ENCODE results near the gene APLN. TPM values are rescaled to one million over a fixed set of nuclear protein-coding genes. Genes with fewer than 3 reads are reported as not detected.

APLN gene
- total RNA-seq: 1 to 10 TPM; 3.5 TPM

DNA sequence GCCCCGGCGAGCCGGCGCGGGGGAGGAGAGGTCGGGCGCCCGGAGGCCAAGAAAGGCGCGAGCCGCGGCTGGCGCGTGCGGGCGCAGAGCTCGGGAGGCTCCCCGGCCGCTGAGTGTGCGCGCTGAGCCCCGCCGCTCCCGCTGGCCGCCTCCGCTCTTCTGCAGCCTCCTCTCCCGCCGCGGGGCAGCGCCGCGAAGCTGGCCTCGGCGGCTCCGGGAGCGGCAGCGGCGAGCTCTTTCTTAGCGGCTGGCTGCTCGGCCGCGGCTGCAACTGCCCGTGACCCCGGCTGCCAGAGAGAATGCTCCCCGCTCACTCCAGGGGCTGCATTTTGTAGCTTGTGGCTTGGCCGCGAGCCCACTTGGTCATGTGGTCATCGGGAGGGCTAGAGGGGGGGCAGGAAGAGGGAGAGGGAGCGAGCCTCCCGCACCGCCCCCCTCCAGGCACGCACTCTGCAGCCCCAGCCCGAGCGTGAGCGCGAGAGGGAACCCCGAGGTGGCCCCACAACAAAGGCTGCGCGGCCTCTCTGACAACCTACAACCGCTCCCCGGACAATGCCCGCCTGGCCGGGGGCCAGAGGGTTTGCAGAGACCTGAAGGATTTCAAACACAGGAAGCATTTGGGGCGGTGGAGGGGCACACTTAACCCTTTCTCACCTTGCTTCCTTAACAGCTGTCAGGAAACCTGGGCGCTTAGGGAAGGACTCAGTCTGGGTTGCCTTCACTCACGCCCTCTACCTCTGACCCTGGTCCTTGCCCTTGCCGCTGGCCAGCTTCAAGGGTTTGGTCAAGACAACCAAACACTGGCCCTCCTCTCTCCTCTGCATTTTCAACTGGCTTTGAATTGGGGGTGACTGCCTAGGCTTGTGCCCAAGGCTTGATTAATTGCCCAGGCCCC lies at the start of gene APLN:
TSS of gene APLN (minus strand) at position 305 of the 895 bp plus-strand sequence. CDS start 326 bp downstream, outside the sequence.
- Mint-ChIP-seq H3K4me1 (ENCODE audit: low read depth) (peaks cover 3% of the 10 kb centered on the region), H3K9me3 (no peaks in the 10 kb centered on the region), H3K4me3 (peak within 1 kb of the TSS; percentile 66), H3K27ac (no peak within 1 kb of the TSS), H3K27me3 (peaks cover 10% of the 10 kb centered on the region), H3K36me3 (ENCODE audit: low read depth) (no peaks in the 10 kb centered on the region)
- POLR2A ChIA-PET: interaction anchor here (0.8 to 1.4 kb wide), 2 partner anchors 23 to 276 kb away, joined by 4 read pairs; no protein-coding TSS in a partner anchor
- DNase-seq: peak; percentile 16
- ATAC-seq: peak; percentile 45
- TF ChIP-seq, protein P1, sequence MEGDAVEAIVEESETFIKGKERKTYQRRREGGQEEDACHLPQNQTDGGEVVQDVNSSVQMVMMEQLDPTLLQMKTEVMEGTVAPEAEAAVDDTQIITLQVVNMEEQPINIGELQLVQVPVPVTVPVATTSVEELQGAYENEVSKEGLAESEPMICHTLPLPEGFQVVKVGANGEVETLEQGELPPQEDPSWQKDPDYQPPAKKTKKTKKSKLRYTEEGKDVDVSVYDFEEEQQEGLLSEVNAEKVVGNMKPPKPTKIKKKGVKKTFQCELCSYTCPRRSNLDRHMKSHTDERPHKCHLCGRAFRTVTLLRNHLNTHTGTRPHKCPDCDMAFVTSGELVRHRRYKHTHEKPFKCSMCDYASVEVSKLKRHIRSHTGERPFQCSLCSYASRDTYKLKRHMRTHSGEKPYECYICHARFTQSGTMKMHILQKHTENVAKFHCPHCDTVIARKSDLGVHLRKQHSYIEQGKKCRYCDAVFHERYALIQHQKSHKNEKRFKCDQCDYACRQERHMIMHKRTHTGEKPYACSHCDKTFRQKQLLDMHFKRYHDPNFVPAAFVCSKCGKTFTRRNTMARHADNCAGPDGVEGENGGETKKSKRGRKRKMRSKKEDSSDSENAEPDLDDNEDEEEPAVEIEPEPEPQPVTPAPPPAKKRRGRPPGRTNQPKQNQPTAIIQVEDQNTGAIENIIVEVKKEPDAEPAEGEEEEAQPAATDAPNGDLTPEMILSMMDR (IDR thresholded peaks at IDR 0.05): no peak
- intact Hi-C loops (cut with micrococcal nuclease): loop anchor here (5.0 kb wide), 1 partner anchor 167 kb away; no protein-coding TSS in a partner anchor
- CTCF ChIA-PET: interaction anchor here (0.7 to 2.8 kb wide), 9 partner anchors 12 to 168 kb away, joined by 3 to 22 read pairs (median 3); no protein-coding TSS in a partner anchor

- H3K4me1 Mint-ChIP-seq (ENCODE audit: low read depth): no peaks in the 10 kb centered on the region
- DNase-seq (no peak), ATAC-seq (no peak)
- intact Hi-C loops (cut with micrococcal nuclease): no loop called here
- H3K27me3 Mint-ChIP-seq: no peaks in the 10 kb centered on the region
- no peak overlapping the region for H3K27ac Mint-ChIP-seq
- no peak overlapping the region for H3K4me3 Mint-ChIP-seq
- POLR2A ChIA-PET: no interaction called here
- H3K36me3 Mint-ChIP-seq (ENCODE audit: low read depth): no peaks in the 10 kb centered on the region
- no peaks in the 10 kb centered on the region for H3K9me3 Mint-ChIP-seq
- CTCF ChIA-PET: no interaction called here
- TF ChIP-seq, protein P1 (IDR thresholded peaks at IDR 0.05): no peak
These were observed 49.7 kb upstream of the APLN start for GRCh38 chrX:129704491-129704890.

- no peaks in the 10 kb centered on the region for H3K9me3 Mint-ChIP-seq
- H3K27me3 Mint-ChIP-seq: no peaks in the 10 kb centered on the region
- POLR2A ChIA-PET: interaction anchor here (0.6 to 1.2 kb wide), 2 partner anchors 21 to 85 kb away, joined by 3 read pairs; no protein-coding TSS in a partner anchor
- DNase-seq (no peak), ATAC-seq (no peak)
- intact Hi-C loops (cut with micrococcal nuclease): no loop called here
- H3K27ac Mint-ChIP-seq: no peak overlapping the region
- no peaks in the 10 kb centered on the region for H3K36me3 Mint-ChIP-seq (ENCODE audit: low read depth)
- TF ChIP-seq, protein P1 (IDR thresholded peaks at IDR 0.05): no peak
- CTCF ChIA-PET: interaction anchor here (1.1 kb wide), 1 partner anchor 24 kb away, joined by 3 read pairs; no protein-coding TSS in a partner anchor
- no peak overlapping the region for H3K4me3 Mint-ChIP-seq
- no peaks in the 10 kb centered on the region for H3K4me1 Mint-ChIP-seq (ENCODE audit: low read depth)
These were observed 46.9 kb upstream of the APLN start for GRCh38 chrX:129701624-129702069.

DNA sequence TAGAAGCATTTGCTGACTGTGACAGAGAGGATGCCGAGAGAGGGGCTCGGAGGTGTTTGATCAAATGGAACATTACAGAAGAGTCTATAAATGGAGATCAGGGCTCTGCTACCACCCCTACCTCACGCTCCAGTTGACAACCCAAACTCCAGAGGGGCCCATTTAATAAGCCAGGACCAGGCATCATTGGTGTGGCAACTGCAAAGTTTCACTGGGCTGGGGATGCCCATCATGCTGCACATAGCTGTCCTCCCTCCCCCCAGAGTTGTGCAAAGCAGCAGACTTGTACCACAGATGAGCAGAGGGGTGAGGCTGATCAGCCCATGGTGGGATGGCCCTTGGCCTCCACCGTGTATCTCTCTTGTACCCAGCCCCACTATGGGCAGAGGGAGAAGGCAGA lies 45.8 kb upstream of the APLN start:
- no peaks in the 10 kb centered on the region for H3K27me3 Mint-ChIP-seq
- H3K4me1 Mint-ChIP-seq (ENCODE audit: low read depth): no peaks in the 10 kb centered on the region
- ChIA-PET POLR2A (no interaction called here), CTCF (no interaction called here)
- ATAC-seq: no peak
- no peaks in the 10 kb centered on the region for H3K36me3 Mint-ChIP-seq (ENCODE audit: low read depth)
- TF ChIP-seq, protein P1 (IDR thresholded peaks at IDR 0.05): no peak
- no peak overlapping the region for H3K4me3 Mint-ChIP-seq
- no peaks in the 10 kb centered on the region for H3K9me3 Mint-ChIP-seq
- H3K27ac Mint-ChIP-seq: no peak overlapping the region
- intact Hi-C loops (cut with micrococcal nuclease): no loop called here
- DNase-seq: no peak

DNA sequence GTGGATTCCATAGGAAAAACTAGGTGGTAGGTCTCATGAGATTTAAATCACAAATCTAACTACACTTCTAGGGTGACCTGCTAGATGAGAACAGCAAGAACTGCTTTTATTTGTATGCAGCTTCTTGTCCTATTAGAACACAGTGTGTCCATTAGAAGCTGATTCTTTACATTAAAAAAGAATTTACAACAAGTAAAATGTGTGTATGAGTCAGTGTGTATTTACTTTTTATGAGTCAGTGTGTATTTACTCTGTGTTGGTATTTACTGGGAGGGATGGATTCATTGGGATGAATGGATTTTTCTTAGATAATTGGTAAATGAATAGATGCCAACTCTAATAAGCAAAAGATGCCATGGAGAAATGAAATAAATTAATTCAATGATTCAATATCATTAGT lies 43.4 kb upstream of the APLN start:
- no peaks in the 10 kb centered on the region for H3K27me3 Mint-ChIP-seq
- CTCF ChIA-PET: no interaction called here
- H3K4me3 Mint-ChIP-seq: no peak overlapping the region
- POLR2A ChIA-PET: no interaction called here
- H3K4me1 Mint-ChIP-seq (ENCODE audit: low read depth): no peaks in the 10 kb centered on the region
- DNase-seq: no peak
- no peak overlapping the region for H3K27ac Mint-ChIP-seq
- intact Hi-C loops (cut with micrococcal nuclease): no loop called here
- TF ChIP-seq, protein P1 (IDR thresholded peaks at IDR 0.05): no peak
- ATAC-seq: no peak
- no peaks in the 10 kb centered on the region for H3K9me3 Mint-ChIP-seq
- H3K36me3 Mint-ChIP-seq (ENCODE audit: low read depth): no peaks in the 10 kb centered on the region
